B cell (primary cell): ENCODE measurements around the gene IGSF22. TPM values are rescaled to one million over a fixed set of nuclear protein-coding genes. Genes with fewer than 3 reads are reported as not detected.

Source experiments
- ATAC-seq: fragments of 200-7000 bp; cut with Tn5 transposase; one replicate; pipeline ENCODE4 v1.10.0; 2021; ENCODE audit warnings: low read depth, mild to moderate bottlenecking, moderate number of reproducible peaks, moderate library complexity
- CTCF ChIA-PET: fragments of 350-600 bp; sonication (Branson Sonifier 250); formaldehyde crosslinking; loops from one replicate; lab custom pipeline; 2021; ENCODE audit warnings: antibody characterized with exemption, inconsistent platforms; lab: Charles Lee
- POLR2A ChIA-PET: fragments of 350-600 bp; sonication (Branson Sonifier 250); formaldehyde crosslinking; loops from one replicate; lab custom pipeline; 2021; ENCODE audit warnings: antibody characterized with exemption; lab: Charles Lee
- DNase-seq: peaks from one replicate; pipeline ENCODE4 v3.0.0; 2013
- H2AFZ ChIP-seq: 2 replicates; pipeline ENCODE4 v1.6.1; 2012; ENCODE audit warnings: mild to moderate bottlenecking, low read depth, low read length; ENCODE audit not compliant: insufficient read depth, poor library complexity, severe bottlenecking
- H3K27ac ChIP-seq, 2 donors: 1 replicate in 1 of 2; 2 replicates in 1 of 2; pipeline ENCODE4 v1.5.1; 2012 to 2013; ENCODE audit warnings: low read length in 2 of 2, mild to moderate bottlenecking in 2 of 2, moderate library complexity in 1 of 2
- H3K27me3 ChIP-seq, 4 experiments: fragments of 200-600 bp in 1 of 4; sonication (generic) in 1 of 4; replicated peaks in 1 of 4; 1 replicate in 2 of 4; 2 replicates in 2 of 4; pipeline versions ENCODE4 v1.6.1 to v1.7.0; 2013 to 2016; ENCODE audit warnings: low read length in 3 of 4, mild to moderate bottlenecking in 2 of 4, mixed read lengths in 1 of 4, moderate library complexity in 1 of 4; ENCODE audit not compliant: insufficient read depth in 4 of 4, control insufficient read depth in 3 of 4; ENCODE audit errors: control extremely low read depth in 1 of 4
- H3K36me3 ChIP-seq, 2 experiments: replicated peaks in 1 of 2; 1 replicate in 1 of 2; 2 replicates in 1 of 2; pipeline versions ENCODE4 v1.6.1 to v1.7.1; 2013; ENCODE audit warnings: low read length in 1 of 2; ENCODE audit not compliant: insufficient read depth in 2 of 2, control insufficient read depth in 1 of 2; ENCODE audit errors: control extremely low read depth in 1 of 2, extremely low read depth in 1 of 2
- H3K4me1 ChIP-seq, 2 donors: fragments of 200-600 bp in 1 of 2; sonication (generic) in 1 of 2; 1 replicate in 1 of 2; 2 replicates in 1 of 2; pipeline versions ENCODE4 v1.5.1 to v1.6.1; 2013 to 2017; ENCODE audit warnings: low read length in 2 of 2; ENCODE audit not compliant: control insufficient read depth in 2 of 2, insufficient read depth in 2 of 2
- H3K4me2 ChIP-seq: replicated peaks from 2 replicates; pipeline ENCODE3; 2012; ENCODE audit warnings: mild to moderate bottlenecking, low read depth, low read length; ENCODE audit not compliant: poor library complexity, severe bottlenecking
- H3K4me3 ChIP-seq, 5 experiments: fragments of 200-600 bp in 1 of 5; sonication (generic) in 1 of 5; 1 replicate in 3 of 5; 2 replicates in 2 of 5; pipeline versions ENCODE4 v1.5.1 to v1.7.0; 2011 to 2016; ENCODE audit warnings: low read length in 4 of 5, mild to moderate bottlenecking in 4 of 5, low read depth in 2 of 5, control low read depth in 1 of 5, moderate library complexity in 1 of 5; ENCODE audit not compliant: insufficient read depth in 1 of 5; ENCODE audit errors: control extremely low read depth in 1 of 5, extremely low read depth in 1 of 5
- H3K79me2 ChIP-seq: fragments of 200-600 bp; sonication (generic); one replicate; pipeline ENCODE4 v1.6.0; 2016; ENCODE audit warnings: low read length; ENCODE audit not compliant: control insufficient read depth, insufficient read depth
- H3K9ac ChIP-seq: fragments of 200-600 bp; sonication (generic); 2 replicates; pipeline ENCODE4 v1.6.1; 2017; ENCODE audit warnings: mild to moderate bottlenecking, low read length, moderate library complexity
- H3K9me3 ChIP-seq, 3 donors: one replicate each; pipeline versions ENCODE4 v1.6.1 to v1.7.1; 2013; ENCODE audit warnings: low read length in 2 of 3; ENCODE audit not compliant: control insufficient read depth in 2 of 3, insufficient read depth in 1 of 3; ENCODE audit errors: control extremely low read depth in 1 of 3
- H4K20me1 ChIP-seq: 2 replicates; pipeline ENCODE4 v1.6.0; 2012; ENCODE audit warnings: mild to moderate bottlenecking, low read length; ENCODE audit not compliant: insufficient read depth, control insufficient read depth, poor library complexity, severe bottlenecking
- H3K27ac Mint-ChIP-seq: one replicate; pipeline ENCODE4 v1.8.0; 2021; ENCODE audit warnings: mixed read lengths
- H3K27me3 Mint-ChIP-seq: one replicate; pipeline ENCODE4 v1.8.0; 2021; ENCODE audit warnings: mixed read lengths
- H3K4me1 Mint-ChIP-seq: one replicate; pipeline ENCODE4 v1.8.0; 2021; ENCODE audit warnings: mixed read lengths
- H3K4me3 Mint-ChIP-seq: one replicate; pipeline ENCODE4 v1.8.0; 2021; ENCODE audit warnings: mixed read lengths
- H3K9me3 Mint-ChIP-seq: one replicate; pipeline ENCODE4 v1.8.0; 2022; ENCODE audit warnings: mixed read lengths; ENCODE audit not compliant: insufficient read depth
- EZH2 ChIP-seq: IDR thresholded peaks from 2 replicates; pipeline ENCODE4 v1.6.1; 2012; ENCODE audit warnings: borderline replicate concordance, low read depth, mild to moderate bottlenecking, moderate library complexity, low read length; ENCODE audit not compliant: insufficient read depth, poor library complexity, severe bottlenecking
- WGBS: methylation state at CpG from one replicate; pipeline ENCODE4 v1.1.5; 2013; ENCODE audit warnings: missing lambda C conversion rate; ENCODE audit not compliant: insufficient coverage; 5-methylcytosine and 5-hydroxymethylcytosine counted together
- intact Hi-C: fragments of 100-400 bp; cut with micrococcal nuclease; formaldehyde crosslinking; loops from one replicate; pipeline ENCODE4 v1.10.0; 2022
- polyA plus RNA-seq: library from polyadenylated mRNA; depleted of rRNA; stranded (reverse); fragments of >200 nt; gene quantifications from 2 replicates; pipeline ENCODE4 v1.2.3, GENCODE V29; 2012
- total RNA-seq, 2 donors: library from RNA; stranded (reverse); fragments of 120-200 nt in 1 of 2; gene quantifications; 1 replicate in 1 of 2; 2 replicates in 1 of 2; pipeline versions ENCODE4 v1.2.3 to v1.2.4, GENCODE V29; 2013 to 2022
- TF ChIP-seq, protein P1 (sequence below): fragments of 200-600 bp; IDR thresholded peaks from one replicate; pipeline ENCODE4 v1.8.0; 2022; ENCODE audit warnings: antibody characterized with exemption, mild to moderate bottlenecking

IGSF22 gene
- total and polyA plus RNA-seq, 2 donors (not counting 1 experiment from before 2014, with no cell fraction given): 0.91 to 2.6 TPM

DNA sequence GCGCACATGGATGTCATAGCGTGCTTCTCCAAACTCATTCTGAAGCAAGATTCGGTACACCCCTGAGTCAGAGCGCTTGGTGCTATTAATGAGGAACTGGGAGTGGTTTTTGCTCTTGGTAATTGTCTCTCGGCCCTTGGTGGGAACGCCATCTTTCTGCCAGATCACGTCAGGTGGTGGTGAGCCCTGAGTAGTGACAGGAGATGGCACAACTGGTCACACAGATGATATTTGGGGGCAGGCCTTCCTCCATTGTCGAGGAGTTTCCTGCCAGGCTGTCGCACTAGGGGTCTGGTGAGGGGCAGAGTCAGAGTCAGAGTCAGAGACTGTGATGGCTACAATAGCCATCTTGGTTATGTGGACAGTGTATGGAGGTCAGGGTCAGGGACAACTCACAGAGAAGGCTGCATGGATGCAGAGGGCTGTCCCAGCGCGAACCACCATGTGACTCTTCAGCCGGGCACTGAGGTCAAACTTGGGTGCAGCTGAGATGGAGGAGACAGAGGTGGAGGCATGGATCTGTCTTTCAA is 18.1 kb downstream of the IGSF22 start:
- Histone ChIP-seq H2AFZ (no peak overlapping the region), H3K27me3 (peaks cover 0 to 15% (median 0%) of the 10 kb centered on the region in 4 experiments), H3K9ac (no peak overlapping the region), H3K4me2 (no peak overlapping the region), H3K4me3 (no peak overlapping the region), H3K79me2 (no peaks in the 10 kb centered on the region), H3K27ac (no peak overlapping the region), H3K36me3 (no peaks in the 10 kb centered on the region), H3K4me1 (peaks cover 18 to 19% of the 10 kb centered on the region in 2 donors), H4K20me1 (no peaks in the 10 kb centered on the region), H3K9me3 (peaks cover 0 to 3% (median 0%) of the 10 kb centered on the region in 3 donors)
- no peaks in the 10 kb centered on the region for H3K9me3 Mint-ChIP-seq
- H3K4me1 Mint-ChIP-seq: peaks cover 22% of the 10 kb centered on the region
- H3K27me3 Mint-ChIP-seq: peaks cover 19% of the 10 kb centered on the region
- ChIA-PET CTCF (interaction anchor here (4.4 kb wide), 1 partner anchor 15 kb away, joined by 27 read pairs; no protein-coding TSS in a partner anchor), POLR2A (no interaction called here)
- H3K4me3 Mint-ChIP-seq: peak overlapping the region; percentile 95
- no peak for TF ChIP-seq EZH2
- TF ChIP-seq, protein P1, sequence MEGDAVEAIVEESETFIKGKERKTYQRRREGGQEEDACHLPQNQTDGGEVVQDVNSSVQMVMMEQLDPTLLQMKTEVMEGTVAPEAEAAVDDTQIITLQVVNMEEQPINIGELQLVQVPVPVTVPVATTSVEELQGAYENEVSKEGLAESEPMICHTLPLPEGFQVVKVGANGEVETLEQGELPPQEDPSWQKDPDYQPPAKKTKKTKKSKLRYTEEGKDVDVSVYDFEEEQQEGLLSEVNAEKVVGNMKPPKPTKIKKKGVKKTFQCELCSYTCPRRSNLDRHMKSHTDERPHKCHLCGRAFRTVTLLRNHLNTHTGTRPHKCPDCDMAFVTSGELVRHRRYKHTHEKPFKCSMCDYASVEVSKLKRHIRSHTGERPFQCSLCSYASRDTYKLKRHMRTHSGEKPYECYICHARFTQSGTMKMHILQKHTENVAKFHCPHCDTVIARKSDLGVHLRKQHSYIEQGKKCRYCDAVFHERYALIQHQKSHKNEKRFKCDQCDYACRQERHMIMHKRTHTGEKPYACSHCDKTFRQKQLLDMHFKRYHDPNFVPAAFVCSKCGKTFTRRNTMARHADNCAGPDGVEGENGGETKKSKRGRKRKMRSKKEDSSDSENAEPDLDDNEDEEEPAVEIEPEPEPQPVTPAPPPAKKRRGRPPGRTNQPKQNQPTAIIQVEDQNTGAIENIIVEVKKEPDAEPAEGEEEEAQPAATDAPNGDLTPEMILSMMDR: no peak
- no peak for DNase-seq
- H3K27ac Mint-ChIP-seq: peak overlapping the region; percentile 15
- WGBS: 96% methylated on average over 10 of the region's 12 CpGs
- intact Hi-C loops: no loop called here
- no peak for ATAC-seq
